GM21576 (cell line): Measurements from ENCODE around the gene CRB1.

Experiments used
- ATAC-seq: cut with Tn5 transposase; IDR thresholded peaks from one replicate; pipeline ENCODE4 v1.9.1; 2021; ENCODE audit warnings: mild to moderate bottlenecking, moderate library complexity; ENCODE audit not compliant: unreplicated experiment

Gene CRB1

GRCh38 chr1:197303463-197303862 lies 35.4 kb downstream of the CRB1 start:
- no peak for ATAC-seq

- no peak for ATAC-seq
Observed at GRCh38 chr1:197304638-197305200, 36.7 kb downstream of the CRB1 start.

GRCh38 chr1:197305925-197306324 lies 37.9 kb downstream of the CRB1 start:
- no peak for ATAC-seq

GRCh38 chr1:197306381-197307062 lies 38.5 kb downstream of the CRB1 start:
- no peak for ATAC-seq

GRCh38 chr1:197307136-197307535 lies 39.1 kb downstream of the CRB1 start:
- no peak for ATAC-seq

- ATAC-seq = no peak
Observed at GRCh38 chr1:197307551-197307950, 39.5 kb downstream of the CRB1 start.

- no peak for ATAC-seq
Observed at GRCh38 chr1:197311081-197311480, 43.0 kb downstream of the CRB1 start.

GRCh38 chr1:197312163-197312562 lies 44.1 kb downstream of the CRB1 start:
- ATAC-seq = no peak

GRCh38 chr1:197313713-197314112 lies 45.7 kb downstream of the CRB1 start:
- ATAC-seq = no peak

GRCh38 chr1:197314682-197315081 lies 46.6 kb downstream of the CRB1 start:
- no peak for ATAC-seq

GRCh38 chr1:197319631-197320030 lies 51.6 kb downstream of the CRB1 start:
- no peak for ATAC-seq

GRCh38 chr1:197320991-197321531 lies 53.0 kb downstream of the CRB1 start:
- ATAC-seq = no peak

GRCh38 chr1:197321811-197322210 lies 53.8 kb downstream of the CRB1 start:
- no peak for ATAC-seq

- no peak for ATAC-seq
Observed at GRCh38 chr1:197327776-197328364, 59.8 kb downstream of the CRB1 start.

- ATAC-seq = no peak
Observed at GRCh38 chr1:197330213-197330612, 62.2 kb downstream of the CRB1 start.

- no peak for ATAC-seq
Observed at GRCh38 chr1:197331565-197331964, 63.5 kb downstream of the CRB1 start.

- ATAC-seq = no peak
Observed at GRCh38 chr1:197333041-197333440, 65.0 kb downstream of the CRB1 start.

- no peak for ATAC-seq
Observed at GRCh38 chr1:197336571-197336970, 68.5 kb downstream of the CRB1 start.

GRCh38 chr1:197339106-197340060 lies 71.3 kb downstream of the CRB1 start:
- ATAC-seq = no peak

- no peak for ATAC-seq
Observed at GRCh38 chr1:197341626-197342025, 73.6 kb downstream of the CRB1 start.

GRCh38 chr1:197342044-197342565 lies 74.1 kb downstream of the CRB1 start:
- no peak for ATAC-seq
